NCI-H2171 (cell line): ENCODE results near the gene TARDBP.
"Not testable (repeated sequence)": the region's sequence is repeated elsewhere in the genome, so short reads cannot be mapped to it uniquely, and the experiment has no call there.

Source experiments
- DNase-seq: peaks from one replicate; lab custom pipeline; 2025; lab: John Stamatoyannopoulos, UW

The TARDBP gene

GRCh38 chr1:11012260-11013159 lies at the start of gene TARDBP:
TSS of gene TARDBP (plus strand) at chr1:11012654. CDS start at chr1:11013728, 1,074 bp downstream.
- DNase-seq = peak; percentile 91

GRCh38 chr1:10965546-10966226 lies 46.8 kb upstream of the TARDBP start:
- DNase-seq = no peak

GRCh38 chr1:10967090-10967489 lies 45.4 kb upstream of the TARDBP start:
- DNase-seq = no peak

- peak; percentile 33 for DNase-seq
Measured at GRCh38 chr1:10968411-10968826, 44.0 kb upstream of the TARDBP start.

- DNase-seq = peak; percentile 70
Measured at GRCh38 chr1:10969267-10969970, 43.0 kb upstream of the TARDBP start.

GRCh38 chr1:10969971-10970332 lies 42.5 kb upstream of the TARDBP start:
- no peak for DNase-seq

GRCh38 chr1:10973552-10973951 lies 38.9 kb upstream of the TARDBP start:
- DNase-seq = no peak

GRCh38 chr1:10973956-10974881 lies 38.2 kb upstream of the TARDBP start:
- no peak for DNase-seq

GRCh38 chr1:10975567-10976326 lies 36.7 kb upstream of the TARDBP start:
- peak; percentile 48 for DNase-seq

- no peak for DNase-seq
Measured at GRCh38 chr1:10978719-10979118, 33.7 kb upstream of the TARDBP start.

- no peak for DNase-seq
Measured at GRCh38 chr1:10979483-10979920, 33.0 kb upstream of the TARDBP start.

GRCh38 chr1:10980094-10980577 lies 32.3 kb upstream of the TARDBP start:
- no peak for DNase-seq

GRCh38 chr1:10980841-10981727 lies 31.4 kb upstream of the TARDBP start:
- DNase-seq = no peak

GRCh38 chr1:10986525-10986890 lies 25.9 kb upstream of the TARDBP start:
- no peak for DNase-seq

- no peak for DNase-seq
Measured at GRCh38 chr1:10987840-10988417, 24.5 kb upstream of the TARDBP start.

- DNase-seq = no peak
Measured at GRCh38 chr1:10989095-10989494, 23.4 kb upstream of the TARDBP start.

- DNase-seq = not testable (repeated sequence)
Measured at GRCh38 chr1:10989920-10990516, 22.4 kb upstream of the TARDBP start.

- DNase-seq = no peak
Measured at GRCh38 chr1:10990828-10991227, 21.6 kb upstream of the TARDBP start.

- not testable (repeated sequence) for DNase-seq
Measured at GRCh38 chr1:10992004-10992403, 20.4 kb upstream of the TARDBP start.
